Adrenal gland (tissue), 12 donors: ENCODE data around the gene RBMS1. TPM values are rescaled to one million over a fixed set of nuclear protein-coding genes. Genes with fewer than 3 reads are reported as not detected.

Experiments
- DNase-seq, 7 donors: peaks; one replicate each; pipeline ENCODE4 v3.0.0-alpha.2; 2019 to 2020
- H3K27ac ChIP-seq, 5 donors: fragments of 200-600 bp; sonication (generic) in 4 of 5; 1 replicate in 3 of 5; 2 replicates in 2 of 5; pipeline versions ENCODE4 v1.5.1 to v1.8.0; 2016 to 2020; ENCODE audit warnings: mild to moderate bottlenecking in 1 of 5
- H3K27me3 ChIP-seq: fragments of 200-600 bp; 2 replicates; pipeline ENCODE4 v1.8.0; 2021
- H3K36me3 ChIP-seq, 2 donors: fragments of 200-600 bp; replicated peaks in 1 of 2; 1 replicate in 1 of 2; 2 replicates in 1 of 2; pipeline versions ENCODE4 v1.5.1 to v1.8.0; 2018 to 2022
- H3K4me1 ChIP-seq, 2 donors: fragments of 200-600 bp; replicated peaks in 1 of 2; 1 replicate in 1 of 2; 2 replicates in 1 of 2; pipeline versions ENCODE4 v1.5.1 to v1.8.0; 2018 to 2021
- H3K4me3 ChIP-seq, 4 donors: fragments of 200-600 bp; sonication (generic) in 3 of 4; one replicate each; pipeline ENCODE4 v1.5.1; 2016 to 2018
- H3K9me3 ChIP-seq, 3 donors: fragments of 200-600 bp; sonication (generic) in 1 of 3; replicated peaks in 1 of 3; 1 replicate in 2 of 3; 2 replicates in 1 of 3; pipeline versions ENCODE4 v1.5.1 to v1.8.0; 2016 to 2021
- CTCF ChIP-seq, 6 experiments: fragments of 450-650 bp in 4 of 6; fragments of 200-600 bp in 2 of 6; sonication (generic) in 1 of 6; IDR thresholded peaks; 1 replicate in 5 of 6; 2 replicates in 1 of 6; pipeline versions ENCODE4 v1.5.1 to v1.8.0; 2016 to 2021; ENCODE audit warnings: antibody characterized with exemption in 6 of 6, mild to moderate bottlenecking in 2 of 6, moderate library complexity in 1 of 6
- POLR2A ChIP-seq, 2 donors: fragments of 450-650 bp; IDR thresholded peaks; one replicate each; pipeline ENCODE4 v1.6.1; 2017; ENCODE audit warnings: antibody characterized with exemption in 2 of 2, mild to moderate bottlenecking in 2 of 2, moderate library complexity in 1 of 2
- WGBS, 4 donors: extraction: QIAGEN DNeasy Blood & Tissue Kit in 2 of 4; methylation state at CpG; one replicate each; pipeline versions ENCODE4 v1.1.5 to v1.1.7; 2013 to 2017; 5-methylcytosine and 5-hydroxymethylcytosine counted together
- intact Hi-C, 2 donors: fragments of 100-400 bp; cut with DNase I; formaldehyde crosslinking; loops; one replicate each; pipeline versions ENCODE4 v1.14.1 to v1.15.0; 2022 to 2023
- polyA plus RNA-seq, 3 donors: library from polyadenylated mRNA; stranded (reverse); fragments of 200-250 nt in 2 of 3; fragments of 350-450 nt in 1 of 3; fragmentation: Illumina TruSeq in 1 of 3; extraction: RNeasy Lipid Tissue Mini Kit (QIAGEN cat#74804) in 1 of 3; gene quantifications; one replicate each; pipeline ENCODE4 v1.2.3, GENCODE V29; 2013 to 2014
- total RNA-seq, 9 donors: library from RNA; depleted of rRNA in 4 of 9; stranded (reverse); fragments of >200 nt in 4 of 9; fragments of 120-200 nt in 1 of 9; fragmentation: NEBNext Ultra II Directional in 1 of 9; extraction: Animal tissue kit (Norgen Biotek cat#: 25700) in 1 of 9; gene quantifications; one replicate each; pipeline versions ENCODE4 v1.1.0 to v1.2.4, GENCODE V29; 2013 to 2023
- donor health status: healthy with polysubstance abuse.
- donor health status: Bipolar disorder and iron deficiency.
- donor health status: DM: yes; HTN: yes; CAD: no.
- donor health status: DM: no; HTN: no; CAD: no.
- donor health status: DM: no; HTN: no; CAD: no.
- donor health status: DM: yes; HTN: yes; CAD: no.

Gene RBMS1
- total and polyA plus RNA-seq, 12 donors = 24.2 to 62.1 (median 37.1) TPM

- peaks cover 0 to 75% of the 10 kb centered on the region in 2 donors for H3K4me1 ChIP-seq
- no peak for DNase-seq
- H3K36me3 ChIP-seq = no peaks in the 10 kb centered on the region
- H3K27me3 ChIP-seq = no peaks in the 10 kb centered on the region
- no peak for TF ChIP-seq POLR2A (IDR thresholded peaks at IDR 0.05)
- no peak for TF ChIP-seq CTCF (IDR thresholded peaks at IDR 0.05)
- intact Hi-C loops = no loop called here
- WGBS, 4 donors = 83 to 88% (median 85%) methylated on average over 1 of the region's 1 CpG
- no peaks in the 10 kb centered on the region for H3K9me3 ChIP-seq
- no peak overlapping the region for H3K27ac ChIP-seq
- H3K4me3 ChIP-seq = no peak overlapping the region
Measured at GRCh38 chr2:160347269-160347863, 146.2 kb downstream of the RBMS1 start.

DNA sequence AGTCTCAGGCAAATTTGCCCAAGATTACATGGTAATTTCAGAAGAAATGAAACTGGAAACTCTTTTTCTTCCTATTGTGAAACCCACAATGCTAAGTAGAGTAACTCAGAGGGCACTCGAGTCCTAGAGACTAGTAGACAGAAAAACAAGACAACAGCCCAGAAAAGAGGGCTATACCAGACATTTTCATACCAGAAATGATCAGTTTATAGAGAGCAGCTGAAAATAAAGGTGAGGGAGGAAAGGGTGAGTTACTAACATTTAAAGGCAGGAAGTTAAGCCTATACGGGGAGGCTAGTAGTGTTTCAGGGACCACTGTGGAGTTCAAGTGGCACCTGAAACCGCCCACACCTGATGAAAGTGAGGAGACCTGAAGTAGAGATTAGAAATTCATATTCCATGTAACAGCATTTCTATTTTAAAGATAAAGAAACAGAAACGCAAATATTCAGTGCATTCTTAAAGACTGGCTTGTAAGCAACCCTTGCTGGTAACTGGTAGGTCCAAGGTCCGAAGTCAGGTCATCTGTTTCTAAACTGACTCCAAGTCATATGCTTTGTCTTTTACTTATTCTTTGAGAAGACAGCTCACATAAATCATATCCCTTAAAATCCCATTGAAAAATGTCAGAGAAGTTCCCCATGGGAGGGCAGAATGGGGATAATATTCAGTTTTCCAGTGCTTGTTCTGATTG is 148.4 kb downstream of the RBMS1 start:
- intact Hi-C loops = no loop called here
- Histone ChIP-seq H3K4me1 (peaks cover 0 to 62% of the 10 kb centered on the region in 2 donors), H3K4me3 (no peak overlapping the region), H3K9me3 (no peaks in the 10 kb centered on the region), H3K27ac (no peak overlapping the region), H3K27me3 (no peaks in the 10 kb centered on the region), H3K36me3 (no peaks in the 10 kb centered on the region)
- DNase-seq = no peak
- WGBS, 4 donors = 83 to 86% (median 84%) methylated on average over 5 of the region's 5 CpGs
- TF ChIP-seq POLR2A (IDR thresholded peaks at IDR 0.05) = no peak
- no peak for TF ChIP-seq CTCF (IDR thresholded peaks at IDR 0.05)

DNA sequence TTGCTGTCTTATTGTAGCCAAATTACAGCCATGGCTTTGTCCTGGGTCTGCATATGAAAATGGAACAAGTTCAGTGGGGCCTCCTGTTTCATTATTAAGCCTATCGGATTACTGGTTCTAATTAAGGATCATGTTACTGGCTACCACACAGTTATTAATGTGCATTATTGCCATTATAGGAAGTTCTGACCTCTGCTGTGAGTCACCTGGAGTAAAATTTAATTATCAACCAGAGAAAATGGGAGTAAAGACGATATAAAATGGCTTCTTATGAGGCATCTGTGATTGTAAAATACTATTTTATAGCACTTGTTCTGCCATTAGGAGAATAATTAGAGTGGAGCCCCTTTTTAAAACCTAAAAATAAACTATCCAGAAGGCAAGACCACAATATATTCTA is 150.2 kb downstream of the RBMS1 start:
- Histone ChIP-seq H3K4me1 (peaks cover 0 to 60% of the 10 kb centered on the region in 2 donors), H3K36me3 (no peaks in the 10 kb centered on the region), H3K9me3 (no peaks in the 10 kb centered on the region), H3K4me3 (no peak overlapping the region), H3K27me3 (no peaks in the 10 kb centered on the region), H3K27ac (peak overlapping the region in 2 of 5 donors; percentile 8 to 31)
- WGBS, 4 donors = 80 to 87% (median 82%) methylated on average over 2 of the region's 2 CpGs
- DNase-seq = no peak
- no peak for TF ChIP-seq POLR2A (IDR thresholded peaks at IDR 0.05)
- TF ChIP-seq CTCF (IDR thresholded peaks at IDR 0.05) = no peak
- intact Hi-C loops = no loop called here

- Histone ChIP-seq H3K4me1 (peaks cover 0 to 44% of the 10 kb centered on the region in 2 donors), H3K36me3 (no peaks in the 10 kb centered on the region), H3K9me3 (no peaks in the 10 kb centered on the region), H3K27ac (no peak overlapping the region), H3K27me3 (no peaks in the 10 kb centered on the region), H3K4me3 (no peak overlapping the region)
- no peak for TF ChIP-seq POLR2A (IDR thresholded peaks at IDR 0.05)
- no peak for TF ChIP-seq CTCF (IDR thresholded peaks at IDR 0.05)
- no peak for DNase-seq
- intact Hi-C loops = no loop called here
- WGBS, 4 donors = 82 to 89% (median 83%) methylated on average over 2 of the region's 2 CpGs
Measured at GRCh38 chr2:160339726-160340125, 153.9 kb downstream of the RBMS1 start.
